ENCODE results near the gene APOD. TPM values are rescaled to one million over a fixed set of nuclear protein-coding genes. Genes with fewer than 3 reads are reported as not detected.

The APOD gene
- total and polyA plus RNA-seq, 10 of the 15 experiments (the other 5 are each of a cell fraction or from before 2014, with no cell fraction given): 0.06 to 0.77 (median 0.47) TPM; not detected in 3

- CTCF ChIA-PET: no interaction called here
- intact Hi-C loops (cut with micrococcal nuclease; ENCODE audit: unreplicated experiment) (no loop called here), in situ Hi-C loops (cut with MboI) (no loop called here)
- H4K20me1 ChIP-seq (ENCODE audit: control insufficient read depth, insufficient read depth): no peaks in the 10 kb centered on the region
- H3K9ac ChIP-seq (ENCODE audit: control insufficient read depth, insufficient read depth, low read length): no peak overlapping the region
- RAD21 ChIA-PET (ENCODE audit: unreplicated experiment): no interaction called here
- no peak overlapping the region for H3K27ac ChIP-seq (ENCODE audit: control insufficient read depth, insufficient read depth)
- no peak overlapping the region for H2AFZ ChIP-seq (ENCODE audit: control insufficient read depth, low read depth, low read length)
- no peak for DNase-seq (ENCODE audit: low read depth, low spot score)
- SMC1A ChIA-PET (ENCODE audit: uncharacterized antibody, unreplicated experiment): no interaction called here
- ATAC-seq: no peak
- H3K4me2 ChIP-seq (ENCODE audit: control insufficient read depth, insufficient read depth): no peak overlapping the region; the same call in 1 of the 2 replicates
- 88% methylated on average over 12 of the region's 12 CpGs for WGBS (ENCODE audit: insufficient coverage, insufficient replicate concordance, low lambda C conversion rate, missing lambda C conversion rate)
- no peak overlapping the region for H3K4me3 ChIP-seq
- FAIRE-seq: no peak
- POLR2A ChIA-PET: no interaction called here
- H3K79me2 ChIP-seq (ENCODE audit: control insufficient read depth, insufficient read depth, low read length): no peaks in the 10 kb centered on the region
- H3K27me3 ChIP-seq (replicated peaks in 1 of 2; ENCODE audit: control insufficient read depth in 2 of 2, insufficient read depth in 2 of 2, low read length in 1 of 2): no peaks in the 10 kb centered on the region; a peak in 1 of 4 replicates
- no peaks in the 10 kb centered on the region for H3K9me3 ChIP-seq (replicated peaks; ENCODE audit: control insufficient read depth, insufficient read depth, low read length)
- no TSS peak for BruUV-seq (replicated peaks)
- no peaks in the 10 kb centered on the region for H3K36me3 ChIP-seq (ENCODE audit: control insufficient read depth in 2 of 2, insufficient read depth in 2 of 2, low read length in 1 of 2)
- no peaks in the 10 kb centered on the region for H3K4me1 ChIP-seq (ENCODE audit: control insufficient read depth, insufficient read depth, low read length)
- TF ChIP-seq E4F1 (IDR thresholded peaks at IDR 0.05; ENCODE audit: borderline replicate concordance, partially characterized antibody): no peak
- no peak for TF ChIP-seq RAD21 (IDR thresholded peaks at IDR 0.05; ENCODE audit: insufficient read depth, low read depth, low read length)
- TF ChIP-seq ASH2L (IDR thresholded peaks at IDR 0.05; ENCODE audit: borderline replicate concordance, low read depth): no peak
- TF ChIP-seq NR2F1 (conservative IDR thresholded peaks at IDR 0.05): no peak
- TF ChIP-seq CEBPB (IDR thresholded peaks at IDR 0.05; ENCODE audit: borderline replicate concordance in 1 of 2, low read depth in 2 of 2, low read length in 2 of 2): no peak
- no peak for TF ChIP-seq PAX5 (IDR thresholded peaks at IDR 0.05; ENCODE audit: borderline replicate concordance, low read depth, low read length)
- no peak for TF ChIP-seq PRDM15 (CRISPR knock-in tag; IDR thresholded peaks at IDR 0.05)
- no peak for TF ChIP-seq USF2 (IDR thresholded peaks at IDR 0.05; ENCODE audit: borderline replicate concordance, low read depth, low read length)
- TF ChIP-seq EED (IDR thresholded peaks at IDR 0.05; ENCODE audit: low read depth): no peak
- no peak for TF ChIP-seq ATF2 (IDR thresholded peaks at IDR 0.05; ENCODE audit: low read length)
- TF ChIP-seq ZZZ3 (IDR thresholded peaks at IDR 0.05; ENCODE audit: control insufficient read depth, insufficient read length, low read depth): no peak
- no peak for TF ChIP-seq ATF3 (IDR thresholded peaks at IDR 0.05; ENCODE audit: borderline replicate concordance, extremely low read depth, low read depth, low read length)
- TF ChIP-seq KLF5 (IDR thresholded peaks at IDR 0.05; ENCODE audit: partially characterized antibody): no peak
- no peak for TF ChIP-seq RELA (IDR thresholded peaks at IDR 0.05; ENCODE audit: borderline replicate concordance, partially characterized antibody)
- no peak for TF ChIP-seq MTA2 (IDR thresholded peaks at IDR 0.05; ENCODE audit: low read depth)
- no peak for TF ChIP-seq ZBED1 (IDR thresholded peaks at IDR 0.05; ENCODE audit: borderline replicate concordance)
- no peak for TF ChIP-seq CBX5 (IDR thresholded peaks at IDR 0.05; ENCODE audit: low read depth)
These were observed 4.5 kb downstream of the APOD start for GRCh38 chr3:195579281-195579680.

Data from GM12878 (cell line).